A673 (cell line): ENCODE results near the gene ADAMTS2. TPM values are rescaled to one million over a fixed set of nuclear protein-coding genes. Genes with fewer than 3 reads are reported as not detected.

Experiments
- BruUV-seq: library from RNA; stranded (reverse); fragments of 400-500 nt; replicated peaks from 2 replicates; lab custom pipeline; 2021; lab: Mats Ljungman, UMichigan
- CTCF ChIA-PET: fragments of 300-600 bp; sonication (Branson Sonifier 250); formaldehyde crosslinking; loops from one replicate; lab custom pipeline; 2022; ENCODE audit warnings: antibody characterized with exemption; lab: Charles Lee
- POLR2A ChIA-PET: fragments of 300-600 bp; sonication (Branson Sonifier 250); formaldehyde crosslinking; loops from one replicate; lab custom pipeline; 2022; ENCODE audit warnings: antibody characterized with exemption; ENCODE audit not compliant: low non-redundant PET; lab: Charles Lee
- DNase-seq: peaks from one replicate; pipeline ENCODE4 v3.0.0-alpha.2; 2015; ENCODE audit warnings: low spot score
- H3K27ac ChIP-seq: fragments of 200-600 bp; sonication (generic); 2 replicates; pipeline ENCODE4 v1.5.1; 2016; ENCODE audit warnings: mixed run types, low read depth, mild to moderate bottlenecking, mixed read lengths, antibody characterized with exemption, low read length; ENCODE audit not compliant: poor library complexity, severe bottlenecking
- H3K27me3 ChIP-seq: fragments of 200-600 bp; sonication (generic); replicated peaks from 2 replicates; pipeline ENCODE4 v1.6.1; 2017; ENCODE audit warnings: mixed run types, low read depth, mild to moderate bottlenecking, mixed read lengths, antibody characterized with exemption, low read length; ENCODE audit not compliant: insufficient read depth, poor library complexity
- H3K36me3 ChIP-seq: fragments of 200-600 bp; sonication (generic); 2 replicates; pipeline ENCODE4 v1.6.1; 2016; ENCODE audit warnings: mixed run types, mild to moderate bottlenecking, mixed read lengths, antibody characterized with exemption, low read length; ENCODE audit not compliant: insufficient read depth, poor library complexity, severe bottlenecking
- H3K4me1 ChIP-seq: fragments of 200-600 bp; sonication (generic); 2 replicates; pipeline ENCODE4 v1.6.1; 2017; ENCODE audit warnings: mixed run types, mild to moderate bottlenecking, mixed read lengths, antibody characterized with exemption, low read length; ENCODE audit not compliant: insufficient read depth, poor library complexity, severe bottlenecking
- H3K4me3 ChIP-seq: fragments of 200-600 bp; sonication (generic); 2 replicates; pipeline ENCODE4 v1.5.1; 2016; ENCODE audit warnings: low read depth, mixed run types, mild to moderate bottlenecking, mixed read lengths, low read length; ENCODE audit not compliant: poor library complexity, severe bottlenecking
- H3K9me3 ChIP-seq: fragments of 200-600 bp; sonication (generic); 2 replicates; pipeline ENCODE4 v1.6.1; 2016; ENCODE audit warnings: mixed run types, low read depth, mild to moderate bottlenecking, mixed read lengths, antibody characterized with exemption, low read length; ENCODE audit not compliant: poor library complexity, severe bottlenecking
- EZH2 ChIP-seq: fragments of 200-600 bp; sonication (generic); IDR thresholded peaks from 2 replicates; pipeline ENCODE4 v1.6.1; 2017; ENCODE audit warnings: borderline replicate concordance, low read depth, mild to moderate bottlenecking, mixed read lengths, antibody characterized with exemption, low read length; ENCODE audit not compliant: poor library complexity, severe bottlenecking
- intact Hi-C: fragments of 100-400 bp; cut with micrococcal nuclease; formaldehyde crosslinking; loops from one replicate; pipeline ENCODE4 v1.10.0; 2022; ENCODE audit not compliant: unreplicated experiment
- total RNA-seq: library from RNA; stranded (reverse); gene quantifications from 2 replicates; pipeline ENCODE4 v1.2.3, GENCODE V29; 2021
- TF ChIP-seq, protein P1 (sequence below): fragments of 300-800, 200-600 bp; sonication (generic); conservative IDR thresholded peaks from 2 replicates; pipeline ENCODE4 v1.5.1; 2017; ENCODE audit warnings: low read depth, mild to moderate bottlenecking, antibody characterized with exemption, low read length, moderate library complexity, mixed read lengths

ADAMTS2 gene
- total RNA-seq, 1 experiment from 2014 or later, result 0.39 TPM

DNA sequence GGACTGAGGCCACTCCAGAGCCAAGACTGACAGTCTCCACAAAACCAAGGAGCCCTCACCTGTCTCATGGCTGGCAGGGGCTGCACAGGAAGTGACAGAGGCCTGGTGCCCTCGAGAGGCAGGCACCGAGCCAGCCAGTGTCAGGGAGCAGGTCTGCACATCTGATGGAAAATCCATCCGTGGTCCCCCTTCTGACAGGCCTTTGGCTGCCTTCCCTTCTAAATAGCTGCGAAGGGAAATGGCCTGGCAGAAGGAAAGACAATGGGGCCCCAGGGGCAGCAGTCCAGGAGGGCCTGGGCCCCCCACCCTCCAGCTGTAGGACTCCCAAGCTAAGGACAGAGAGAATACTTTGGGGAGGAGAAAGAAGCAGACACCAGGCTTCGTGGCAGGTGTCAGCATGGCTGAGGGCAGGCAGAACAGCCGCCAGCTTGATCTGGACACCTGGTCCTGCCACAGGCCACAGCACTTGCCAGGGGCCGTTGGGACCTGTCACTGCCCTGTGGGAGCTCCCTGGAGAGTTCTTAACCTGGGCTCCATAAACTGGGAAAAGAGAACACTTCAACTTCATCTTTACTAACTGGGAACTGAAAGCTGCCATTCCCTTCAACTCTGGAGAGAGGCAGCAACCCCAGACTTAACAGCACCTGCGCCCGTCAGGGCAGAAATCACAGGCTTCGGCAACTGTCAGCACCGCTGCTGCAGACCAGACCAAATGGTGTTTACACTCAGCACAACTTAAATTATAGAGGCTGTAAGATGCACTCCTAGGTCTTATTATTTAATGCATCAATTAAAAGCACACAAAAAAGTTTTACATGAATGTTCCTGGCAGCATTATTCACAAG lies 22.0 kb downstream of the ADAMTS2 start:
- H3K36me3 ChIP-seq, result no peaks in the 10 kb centered on the region
- H3K4me3 ChIP-seq, result no peak overlapping the region
- CTCF ChIA-PET, result no interaction called here
- BruUV-seq, result no TSS peak
- POLR2A ChIA-PET, result no interaction called here
- no peaks in the 10 kb centered on the region for H3K9me3 ChIP-seq
- TF ChIP-seq EZH2, result no peak
- TF ChIP-seq, protein P1, sequence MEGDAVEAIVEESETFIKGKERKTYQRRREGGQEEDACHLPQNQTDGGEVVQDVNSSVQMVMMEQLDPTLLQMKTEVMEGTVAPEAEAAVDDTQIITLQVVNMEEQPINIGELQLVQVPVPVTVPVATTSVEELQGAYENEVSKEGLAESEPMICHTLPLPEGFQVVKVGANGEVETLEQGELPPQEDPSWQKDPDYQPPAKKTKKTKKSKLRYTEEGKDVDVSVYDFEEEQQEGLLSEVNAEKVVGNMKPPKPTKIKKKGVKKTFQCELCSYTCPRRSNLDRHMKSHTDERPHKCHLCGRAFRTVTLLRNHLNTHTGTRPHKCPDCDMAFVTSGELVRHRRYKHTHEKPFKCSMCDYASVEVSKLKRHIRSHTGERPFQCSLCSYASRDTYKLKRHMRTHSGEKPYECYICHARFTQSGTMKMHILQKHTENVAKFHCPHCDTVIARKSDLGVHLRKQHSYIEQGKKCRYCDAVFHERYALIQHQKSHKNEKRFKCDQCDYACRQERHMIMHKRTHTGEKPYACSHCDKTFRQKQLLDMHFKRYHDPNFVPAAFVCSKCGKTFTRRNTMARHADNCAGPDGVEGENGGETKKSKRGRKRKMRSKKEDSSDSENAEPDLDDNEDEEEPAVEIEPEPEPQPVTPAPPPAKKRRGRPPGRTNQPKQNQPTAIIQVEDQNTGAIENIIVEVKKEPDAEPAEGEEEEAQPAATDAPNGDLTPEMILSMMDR, result no peak
- H3K27me3 ChIP-seq, result no peaks in the 10 kb centered on the region
- no peak overlapping the region for H3K27ac ChIP-seq
- no peak for DNase-seq
- intact Hi-C loops, result no loop called here
- no peaks in the 10 kb centered on the region for H3K4me1 ChIP-seq

DNA sequence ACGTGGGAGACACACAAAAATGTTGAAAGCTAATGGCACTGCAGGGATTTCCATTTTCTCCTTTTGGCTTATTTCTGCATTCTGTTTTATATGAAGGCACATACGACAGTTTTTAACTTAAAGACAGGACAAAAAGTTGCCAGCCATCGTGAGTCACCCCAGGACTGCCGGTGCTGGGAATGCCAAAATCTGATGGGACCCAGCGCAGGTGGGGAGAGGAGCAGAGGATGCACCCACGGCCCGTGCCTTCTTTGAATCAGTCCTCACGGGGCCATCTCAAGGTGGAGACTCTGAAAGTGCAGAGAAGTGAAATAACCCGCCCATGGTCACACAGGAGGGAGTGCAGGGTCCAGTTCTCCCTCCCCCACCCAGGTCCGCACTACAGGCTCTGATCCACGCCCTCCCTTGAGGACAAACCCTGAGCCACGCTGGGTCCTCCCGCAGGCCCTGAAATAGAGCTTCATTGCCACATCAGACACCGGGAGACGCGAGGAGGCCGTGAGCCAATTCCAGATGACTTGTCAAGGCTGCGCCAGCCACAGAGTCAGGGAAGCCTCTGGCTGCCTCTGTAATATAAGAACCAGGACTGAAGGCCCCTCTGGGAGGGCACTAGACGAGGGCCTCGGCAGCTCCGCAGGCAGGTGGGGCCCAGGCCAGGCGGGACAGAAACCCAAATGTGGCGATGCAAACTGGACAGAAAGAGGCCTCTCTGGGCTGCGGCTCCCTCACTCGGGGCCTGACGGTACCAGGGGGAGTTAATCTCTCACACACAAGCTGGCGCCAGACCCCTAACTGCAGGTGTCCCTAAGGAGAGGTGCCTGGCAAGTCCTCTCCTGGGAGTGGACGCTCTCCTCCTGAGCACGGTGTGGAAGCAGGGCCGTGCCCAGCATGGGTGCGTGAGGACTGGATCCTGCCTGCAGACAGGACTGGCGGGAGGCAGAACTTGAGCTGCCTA lies 22.9 kb downstream of the ADAMTS2 start:
- no peaks in the 10 kb centered on the region for H3K9me3 ChIP-seq
- H3K27me3 ChIP-seq, result no peaks in the 10 kb centered on the region
- BruUV-seq, result no TSS peak
- intact Hi-C loops, result no loop called here
- POLR2A ChIA-PET, result no interaction called here
- no peaks in the 10 kb centered on the region for H3K36me3 ChIP-seq
- no peak for DNase-seq
- no peak overlapping the region for H3K4me3 ChIP-seq
- CTCF ChIA-PET, result no interaction called here
- TF ChIP-seq, protein P1, result no peak
- no peak for TF ChIP-seq EZH2
- no peaks in the 10 kb centered on the region for H3K4me1 ChIP-seq
- H3K27ac ChIP-seq, result no peak overlapping the region

DNA sequence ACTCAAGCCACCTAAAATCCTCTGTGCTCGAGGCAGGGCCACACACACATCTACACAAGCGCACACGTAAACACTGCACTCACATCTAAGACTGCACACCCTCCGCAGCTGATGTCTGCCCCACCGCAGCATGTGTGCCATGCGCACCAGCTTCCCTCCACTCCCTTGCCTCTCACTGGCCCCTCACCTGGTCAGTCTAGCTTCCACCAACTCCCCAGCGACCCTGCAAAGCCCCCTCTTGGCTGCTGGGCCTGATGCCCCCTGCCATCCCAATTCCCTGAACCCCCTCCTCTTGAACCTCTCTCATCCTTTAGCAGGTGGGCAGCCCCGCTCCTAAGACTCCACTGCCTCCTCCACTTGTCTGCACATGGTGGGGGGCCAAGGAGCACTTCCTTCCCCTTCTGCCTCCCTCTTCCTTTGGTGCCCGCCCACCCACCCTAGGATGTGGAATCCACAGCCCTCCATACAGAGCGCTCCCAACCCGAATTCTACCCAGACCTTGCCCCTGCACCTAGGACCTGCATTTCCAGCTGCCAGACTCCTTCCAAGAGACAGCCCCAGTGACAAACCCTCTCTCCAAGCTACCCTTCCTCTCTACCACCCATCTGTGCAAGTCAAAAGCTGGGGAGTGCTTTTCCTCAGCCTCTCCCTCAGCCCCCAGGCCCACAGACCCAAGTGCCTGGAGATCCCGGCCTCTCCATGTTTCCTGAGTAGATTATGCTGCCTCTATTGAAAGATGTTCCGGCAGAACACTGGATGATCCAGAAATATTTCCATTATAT lies 23.9 kb downstream of the ADAMTS2 start:
- H3K4me3 ChIP-seq, result no peak overlapping the region
- POLR2A ChIA-PET, result no interaction called here
- intact Hi-C loops, result no loop called here
- TF ChIP-seq, protein P1, result no peak
- TF ChIP-seq EZH2, result no peak
- no peaks in the 10 kb centered on the region for H3K27me3 ChIP-seq
- no peaks in the 10 kb centered on the region for H3K9me3 ChIP-seq
- H3K27ac ChIP-seq, result no peak overlapping the region
- no peaks in the 10 kb centered on the region for H3K36me3 ChIP-seq
- BruUV-seq, result no TSS peak
- H3K4me1 ChIP-seq, result no peaks in the 10 kb centered on the region
- CTCF ChIA-PET, result no interaction called here
- DNase-seq, result no peak
